A673 (cell line): ENCODE measurements around the gene RFPL1.

ENCODE experiments used
- EZH2 ChIP-seq: fragments of 200-600 bp; sonication (generic); IDR thresholded peaks from 2 replicates; pipeline ENCODE4 v1.6.1; 2017; ENCODE audit warnings: borderline replicate concordance, low read depth, mild to moderate bottlenecking, mixed read lengths, antibody characterized with exemption, low read length; ENCODE audit not compliant: poor library complexity, severe bottlenecking
- TF ChIP-seq, protein P1 (sequence below): fragments of 300-800, 200-600 bp; sonication (generic); conservative IDR thresholded peaks from 2 replicates; pipeline ENCODE4 v1.5.1; 2017; ENCODE audit warnings: low read depth, mild to moderate bottlenecking, antibody characterized with exemption, low read length, moderate library complexity, mixed read lengths

DNA sequence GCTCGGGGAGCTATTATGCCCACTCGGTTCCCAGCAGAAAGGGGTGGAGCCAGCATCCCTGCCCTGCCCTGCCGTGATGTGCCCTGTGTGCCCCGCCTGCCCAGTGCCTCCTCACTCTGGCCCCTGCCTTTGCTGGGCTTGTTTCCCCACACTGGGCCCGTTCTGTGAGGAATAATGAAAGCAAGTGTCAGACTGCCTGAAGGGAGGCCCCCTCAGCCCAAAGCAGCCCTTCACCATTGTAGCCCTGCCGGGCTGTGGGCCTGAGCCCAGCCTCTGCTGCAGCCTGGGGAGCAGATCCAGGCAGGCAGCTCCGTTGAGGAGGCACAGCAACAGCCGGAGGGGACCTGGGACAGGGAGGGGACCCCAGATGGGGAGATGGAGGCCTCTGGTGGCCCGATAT, 21.4 kb downstream of the RFPL1 start:
- TF ChIP-seq, protein P1, sequence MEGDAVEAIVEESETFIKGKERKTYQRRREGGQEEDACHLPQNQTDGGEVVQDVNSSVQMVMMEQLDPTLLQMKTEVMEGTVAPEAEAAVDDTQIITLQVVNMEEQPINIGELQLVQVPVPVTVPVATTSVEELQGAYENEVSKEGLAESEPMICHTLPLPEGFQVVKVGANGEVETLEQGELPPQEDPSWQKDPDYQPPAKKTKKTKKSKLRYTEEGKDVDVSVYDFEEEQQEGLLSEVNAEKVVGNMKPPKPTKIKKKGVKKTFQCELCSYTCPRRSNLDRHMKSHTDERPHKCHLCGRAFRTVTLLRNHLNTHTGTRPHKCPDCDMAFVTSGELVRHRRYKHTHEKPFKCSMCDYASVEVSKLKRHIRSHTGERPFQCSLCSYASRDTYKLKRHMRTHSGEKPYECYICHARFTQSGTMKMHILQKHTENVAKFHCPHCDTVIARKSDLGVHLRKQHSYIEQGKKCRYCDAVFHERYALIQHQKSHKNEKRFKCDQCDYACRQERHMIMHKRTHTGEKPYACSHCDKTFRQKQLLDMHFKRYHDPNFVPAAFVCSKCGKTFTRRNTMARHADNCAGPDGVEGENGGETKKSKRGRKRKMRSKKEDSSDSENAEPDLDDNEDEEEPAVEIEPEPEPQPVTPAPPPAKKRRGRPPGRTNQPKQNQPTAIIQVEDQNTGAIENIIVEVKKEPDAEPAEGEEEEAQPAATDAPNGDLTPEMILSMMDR = no peak
- no peak for TF ChIP-seq EZH2
